OCI-LY7 (cell line): Measurements from ENCODE around the gene BZW1. TPM values are rescaled to one million over a fixed set of nuclear protein-coding genes. Genes with fewer than 3 reads are reported as not detected.

Experiments
- BruUV-seq: library from RNA; stranded (reverse); fragments of 400-500 nt; replicated peaks from 2 replicates; lab custom pipeline; 2021; lab: Mats Ljungman, UMichigan
- CTCF ChIA-PET: fragments of 300-600 bp; sonication (Branson Sonifier 250); formaldehyde crosslinking; loops from one replicate; lab custom pipeline; 2022; ENCODE audit warnings: antibody characterized with exemption; ENCODE audit not compliant: unreplicated experiment; lab: Charles Lee
- POLR2A ChIA-PET: fragments of 300-600 bp; sonication (Branson Sonifier 250); formaldehyde crosslinking; loops from one replicate; lab custom pipeline; 2022; ENCODE audit warnings: antibody characterized with exemption; lab: Charles Lee
- DNase-seq: peaks from one replicate; pipeline ENCODE4 v3.0.0-alpha.2; 2015; ENCODE audit warnings: low spot score
- H2AFZ ChIP-seq: fragments of 200-600 bp; sonication (generic), shearing (Covaris generic); 2 replicates; pipeline ENCODE4 v1.6.1; 2014; ENCODE audit warnings: mild to moderate bottlenecking, antibody characterized with exemption, low read length, moderate library complexity
- H3K27ac ChIP-seq: fragments of 200-600 bp; sonication (generic); 2 replicates; pipeline ENCODE4 v1.5.1; 2014; ENCODE audit warnings: mixed run types, low read depth, mild to moderate bottlenecking, moderate library complexity, low read length, inconsistent platforms; ENCODE audit not compliant: poor library complexity, severe bottlenecking
- H3K36me3 ChIP-seq: fragments of 200-600 bp; sonication (generic); 2 replicates; pipeline ENCODE4 v1.6.1; 2014; ENCODE audit warnings: mild to moderate bottlenecking, antibody characterized with exemption, low read length, moderate library complexity, mixed read lengths; ENCODE audit not compliant: insufficient read depth
- H3K4me1 ChIP-seq: fragments of 200-600 bp; sonication (generic); 2 replicates; pipeline ENCODE4 v1.5.1; 2014; ENCODE audit warnings: mild to moderate bottlenecking, low read length; ENCODE audit not compliant: insufficient read depth, poor library complexity, severe bottlenecking
- H3K4me2 ChIP-seq: fragments of 200-600 bp; sonication (generic); 2 replicates; pipeline ENCODE4 v1.6.1; 2014; ENCODE audit warnings: mild to moderate bottlenecking, low read length
- H3K4me3 ChIP-seq: fragments of 200-600 bp; sonication (generic); 2 replicates; pipeline ENCODE4 v1.5.1; 2014; ENCODE audit warnings: mild to moderate bottlenecking, low read depth, low read length; ENCODE audit not compliant: poor library complexity, severe bottlenecking
- H3K79me2 ChIP-seq: fragments of 200-600 bp; sonication (generic); 2 replicates; pipeline ENCODE4 v1.6.1; 2016; ENCODE audit warnings: low read depth, mild to moderate bottlenecking, low read length, moderate library complexity, mixed read lengths; ENCODE audit not compliant: insufficient read depth
- H3K9me2 ChIP-seq: fragments of 200-600 bp; sonication (generic); 2 replicates; pipeline ENCODE4 v1.6.1; 2016; ENCODE audit warnings: mild to moderate bottlenecking, low read length, mixed read lengths; ENCODE audit not compliant: insufficient read depth
- H3K9me3 ChIP-seq: fragments of 200-600 bp; sonication (generic); 2 replicates; pipeline ENCODE4 v1.6.1; 2014; ENCODE audit warnings: mild to moderate bottlenecking, mixed run types, low read length, mixed read lengths
- H4K20me1 ChIP-seq: fragments of 200-600 bp; sonication (generic); 2 replicates; pipeline ENCODE4 v1.6.1; 2014; ENCODE audit warnings: mild to moderate bottlenecking, antibody characterized with exemption, low read length, moderate library complexity, mixed read lengths; ENCODE audit not compliant: insufficient read depth
- EZH2phosphoT487 ChIP-seq: fragments of 200-600 bp; sonication (generic); IDR thresholded peaks from 2 replicates; pipeline ENCODE4 v1.6.1; 2018; ENCODE audit warnings: low read depth, borderline replicate concordance, mild to moderate bottlenecking, mixed run types, antibody characterized with exemption, low read length, moderate library complexity, mixed read lengths
- intact Hi-C: fragments of 100-400 bp; cut with micrococcal nuclease; formaldehyde crosslinking; loops from one replicate; pipeline ENCODE4 v1.10.0; 2022; ENCODE audit not compliant: unreplicated experiment
- total RNA-seq, 2 experiments: library from RNA; depleted of rRNA in 1 of 2; stranded (reverse); fragments of >200 nt in 1 of 2; shearing (Covaris generic) in 1 of 2; gene quantifications; 2 replicates each; pipeline ENCODE4 v1.2.3, GENCODE V29; 2014 to 2022
- TF ChIP-seq, protein P1 (sequence below): fragments of 200-600 bp; sonication (generic); conservative IDR thresholded peaks from 2 replicates; pipeline ENCODE4 v1.5.1; 2014; ENCODE audit warnings: mild to moderate bottlenecking, antibody characterized with exemption, low read length, moderate library complexity, mixed read lengths

Gene BZW1
- total RNA-seq, 2 experiments from 2014 or later = 180 to 183 TPM

- CTCF ChIA-PET = no interaction called here
- Histone ChIP-seq H3K4me2 (no peak overlapping the region), H3K4me1 (no peaks in the 10 kb centered on the region), H3K9me3 (no peaks in the 10 kb centered on the region), H2AFZ (no peak overlapping the region), H3K9me2 (no peaks in the 10 kb centered on the region), H3K36me3 (no peaks in the 10 kb centered on the region), H3K4me3 (no peak overlapping the region), H4K20me1 (no peaks in the 10 kb centered on the region), H3K27ac (no peak overlapping the region), H3K79me2 (no peaks in the 10 kb centered on the region)
- DNase-seq = no peak
- intact Hi-C loops = no loop called here
- no TSS peak for BruUV-seq
- TF ChIP-seq, protein P1, sequence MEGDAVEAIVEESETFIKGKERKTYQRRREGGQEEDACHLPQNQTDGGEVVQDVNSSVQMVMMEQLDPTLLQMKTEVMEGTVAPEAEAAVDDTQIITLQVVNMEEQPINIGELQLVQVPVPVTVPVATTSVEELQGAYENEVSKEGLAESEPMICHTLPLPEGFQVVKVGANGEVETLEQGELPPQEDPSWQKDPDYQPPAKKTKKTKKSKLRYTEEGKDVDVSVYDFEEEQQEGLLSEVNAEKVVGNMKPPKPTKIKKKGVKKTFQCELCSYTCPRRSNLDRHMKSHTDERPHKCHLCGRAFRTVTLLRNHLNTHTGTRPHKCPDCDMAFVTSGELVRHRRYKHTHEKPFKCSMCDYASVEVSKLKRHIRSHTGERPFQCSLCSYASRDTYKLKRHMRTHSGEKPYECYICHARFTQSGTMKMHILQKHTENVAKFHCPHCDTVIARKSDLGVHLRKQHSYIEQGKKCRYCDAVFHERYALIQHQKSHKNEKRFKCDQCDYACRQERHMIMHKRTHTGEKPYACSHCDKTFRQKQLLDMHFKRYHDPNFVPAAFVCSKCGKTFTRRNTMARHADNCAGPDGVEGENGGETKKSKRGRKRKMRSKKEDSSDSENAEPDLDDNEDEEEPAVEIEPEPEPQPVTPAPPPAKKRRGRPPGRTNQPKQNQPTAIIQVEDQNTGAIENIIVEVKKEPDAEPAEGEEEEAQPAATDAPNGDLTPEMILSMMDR = no peak
- TF ChIP-seq EZH2phosphoT487 = no peak
- POLR2A ChIA-PET = no interaction called here
Observed at GRCh38 chr2:200772620-200773019, 39.1 kb upstream of the BZW1 start.

DNA sequence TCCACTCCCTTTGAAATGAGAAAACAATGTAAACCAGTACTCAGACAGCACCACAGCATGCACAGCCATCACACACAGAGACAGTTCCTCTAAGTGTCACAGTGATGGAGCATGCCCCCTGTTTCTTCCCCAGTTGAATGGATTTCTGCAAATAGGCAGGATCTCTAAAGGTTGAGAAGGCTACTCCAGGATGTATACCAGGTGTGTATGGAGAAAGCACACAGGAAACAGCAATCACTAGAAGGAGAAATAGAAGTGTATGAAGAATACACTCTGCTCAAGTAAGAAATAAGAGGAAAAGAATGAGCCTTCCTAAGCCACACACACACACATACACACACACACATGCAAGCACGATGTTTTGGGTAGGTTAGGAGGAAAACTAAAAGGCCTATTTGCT lies 38.6 kb upstream of the BZW1 start:
- Histone ChIP-seq H3K27ac (no peak overlapping the region), H4K20me1 (no peaks in the 10 kb centered on the region), H3K9me3 (no peaks in the 10 kb centered on the region), H3K4me3 (no peak overlapping the region), H3K4me1 (no peaks in the 10 kb centered on the region), H2AFZ (no peak overlapping the region), H3K9me2 (no peaks in the 10 kb centered on the region), H3K79me2 (no peaks in the 10 kb centered on the region), H3K4me2 (no peak overlapping the region), H3K36me3 (no peaks in the 10 kb centered on the region)
- ChIA-PET POLR2A (no interaction called here), CTCF (no interaction called here)
- no peak for DNase-seq
- no peak for TF ChIP-seq EZH2phosphoT487
- TF ChIP-seq, protein P1 = no peak
- BruUV-seq = no TSS peak
- intact Hi-C loops = no loop called here

GRCh38 chr2:200774920-200775319 lies 36.8 kb upstream of the BZW1 start:
- H3K9me2 ChIP-seq = no peaks in the 10 kb centered on the region
- H3K36me3 ChIP-seq = no peaks in the 10 kb centered on the region
- TF ChIP-seq, protein P1 = no peak
- no peak for TF ChIP-seq EZH2phosphoT487
- POLR2A ChIA-PET = interaction anchor here (0.7 kb wide), 1 partner anchor 9 kb away, joined by 3 read pairs; no protein-coding TSS in a partner anchor
- no peaks in the 10 kb centered on the region for H4K20me1 ChIP-seq
- no peaks in the 10 kb centered on the region for H3K79me2 ChIP-seq
- H2AFZ ChIP-seq = no peak overlapping the region
- BruUV-seq = no TSS peak
- no peak for DNase-seq
- no peak overlapping the region for H3K4me2 ChIP-seq
- intact Hi-C loops = no loop called here
- CTCF ChIA-PET = no interaction called here
- H3K27ac ChIP-seq = no peak overlapping the region
- no peaks in the 10 kb centered on the region for H3K4me1 ChIP-seq
- no peaks in the 10 kb centered on the region for H3K9me3 ChIP-seq
- H3K4me3 ChIP-seq = no peak overlapping the region
